Measurements from ENCODE around the gene C9orf153.

DNA sequence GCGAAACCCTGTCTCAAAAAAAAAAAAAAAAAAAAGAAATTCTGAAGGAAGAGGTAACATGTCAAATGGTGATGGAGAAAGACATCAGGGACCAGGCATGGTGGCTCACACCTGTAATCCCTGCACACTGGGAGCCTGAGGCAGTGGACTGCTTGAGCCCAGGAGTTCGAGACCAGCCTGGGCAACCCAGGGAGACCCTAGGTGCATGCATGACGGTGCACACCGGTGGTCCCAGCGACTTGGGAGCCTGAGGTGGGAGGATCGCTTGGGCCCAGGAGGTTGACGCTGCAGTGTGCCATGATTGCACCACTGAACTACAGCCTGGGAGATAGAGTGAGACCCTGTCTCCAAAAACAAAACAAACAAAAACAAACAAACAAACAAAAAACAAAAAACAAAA lies 21.1 kb upstream of the C9orf153 start:
- TF ChIP-seq POLR2A (IDR thresholded peaks at IDR 0.05; ENCODE audit: insufficient read depth in 1 of 2, low read depth in 2 of 2, low read length in 2 of 2) = no peak
- TF ChIP-seq POLR2AphosphoS5 (IDR thresholded peaks at IDR 0.05; ENCODE audit: low read depth, low read length) = no peak
- TF ChIP-seq JUNB (CRISPR knock-in tag; IDR thresholded peaks at IDR 0.05; ENCODE audit: borderline replicate concordance) = no peak
- no peak for TF ChIP-seq HDAC1 (CRISPR knock-in tag; IDR thresholded peaks at IDR 0.05)
- TF ChIP-seq TAF1 (CRISPR knock-in tag; IDR thresholded peaks at IDR 0.05) = no peak
- no peak for TF ChIP-seq ZXDC (CRISPR knock-in tag; IDR thresholded peaks at IDR 0.05)
- no peak for TF ChIP-seq BHLHE40 (IDR thresholded peaks at IDR 0.05; ENCODE audit: low read length)
- no peak for TF ChIP-seq NR3C1 (CRISPR knock-in tag; IDR thresholded peaks at IDR 0.05)
- no peak for TF ChIP-seq RNF219 (CRISPR knock-in tag; IDR thresholded peaks at IDR 0.05)
- TF ChIP-seq, protein P1, sequence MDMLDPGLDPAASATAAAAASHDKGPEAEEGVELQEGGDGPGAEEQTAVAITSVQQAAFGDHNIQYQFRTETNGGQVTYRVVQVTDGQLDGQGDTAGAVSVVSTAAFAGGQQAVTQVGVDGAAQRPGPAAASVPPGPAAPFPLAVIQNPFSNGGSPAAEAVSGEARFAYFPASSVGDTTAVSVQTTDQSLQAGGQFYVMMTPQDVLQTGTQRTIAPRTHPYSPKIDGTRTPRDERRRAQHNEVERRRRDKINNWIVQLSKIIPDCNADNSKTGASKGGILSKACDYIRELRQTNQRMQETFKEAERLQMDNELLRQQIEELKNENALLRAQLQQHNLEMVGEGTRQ (IDR thresholded peaks at IDR 0.05; ENCODE audit: low read depth, low read length) = no peak
- TF ChIP-seq, protein P1 (CRISPR knock-in tag; IDR thresholded peaks at IDR 0.05; ENCODE audit: borderline replicate concordance) = no peak
- TF ChIP-seq FOXJ3 (CRISPR knock-in tag; IDR thresholded peaks at IDR 0.05; ENCODE audit: borderline replicate concordance) = no peak
- TF ChIP-seq ZEB1 (IDR thresholded peaks at IDR 0.05; ENCODE audit: insufficient replicate concordance, low read depth) = no peak
